GM12874 (cell line): ENCODE measurements around the gene CYP4F8.

Source experiments
- TF ChIP-seq, protein P1 (sequence below): IDR thresholded peaks from 2 replicates; pipeline ENCODE4 v1.5.1; 2011; ENCODE audit warnings: low read depth, mild to moderate bottlenecking, control low read depth, low read length, moderate library complexity; ENCODE audit not compliant: insufficient read depth

CYP4F8 gene

GRCh38 chr19:15614507-15615379 lies at the start of gene CYP4F8:
Gene CYP4F8 (plus strand): TSS chr19:15615218. CDS start chr19:15615617, 399 bp downstream.
- TF ChIP-seq, protein P1, sequence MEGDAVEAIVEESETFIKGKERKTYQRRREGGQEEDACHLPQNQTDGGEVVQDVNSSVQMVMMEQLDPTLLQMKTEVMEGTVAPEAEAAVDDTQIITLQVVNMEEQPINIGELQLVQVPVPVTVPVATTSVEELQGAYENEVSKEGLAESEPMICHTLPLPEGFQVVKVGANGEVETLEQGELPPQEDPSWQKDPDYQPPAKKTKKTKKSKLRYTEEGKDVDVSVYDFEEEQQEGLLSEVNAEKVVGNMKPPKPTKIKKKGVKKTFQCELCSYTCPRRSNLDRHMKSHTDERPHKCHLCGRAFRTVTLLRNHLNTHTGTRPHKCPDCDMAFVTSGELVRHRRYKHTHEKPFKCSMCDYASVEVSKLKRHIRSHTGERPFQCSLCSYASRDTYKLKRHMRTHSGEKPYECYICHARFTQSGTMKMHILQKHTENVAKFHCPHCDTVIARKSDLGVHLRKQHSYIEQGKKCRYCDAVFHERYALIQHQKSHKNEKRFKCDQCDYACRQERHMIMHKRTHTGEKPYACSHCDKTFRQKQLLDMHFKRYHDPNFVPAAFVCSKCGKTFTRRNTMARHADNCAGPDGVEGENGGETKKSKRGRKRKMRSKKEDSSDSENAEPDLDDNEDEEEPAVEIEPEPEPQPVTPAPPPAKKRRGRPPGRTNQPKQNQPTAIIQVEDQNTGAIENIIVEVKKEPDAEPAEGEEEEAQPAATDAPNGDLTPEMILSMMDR, result no peak

GRCh38 chr19:15570420-15570819 lies 44.6 kb upstream of the CYP4F8 start:
- TF ChIP-seq, protein P1, result no peak

- TF ChIP-seq, protein P1, result no peak
Observed at GRCh38 chr19:15575406-15575805, 39.6 kb upstream of the CYP4F8 start.

GRCh38 chr19:15576526-15577156 lies 38.4 kb upstream of the CYP4F8 start:
- TF ChIP-seq, protein P1, result no peak

GRCh38 chr19:15577184-15577771 lies 37.7 kb upstream of the CYP4F8 start:
- TF ChIP-seq, protein P1, result no peak

GRCh38 chr19:15583346-15583745 lies 31.7 kb upstream of the CYP4F8 start:
- TF ChIP-seq, protein P1, result no peak

DNA sequence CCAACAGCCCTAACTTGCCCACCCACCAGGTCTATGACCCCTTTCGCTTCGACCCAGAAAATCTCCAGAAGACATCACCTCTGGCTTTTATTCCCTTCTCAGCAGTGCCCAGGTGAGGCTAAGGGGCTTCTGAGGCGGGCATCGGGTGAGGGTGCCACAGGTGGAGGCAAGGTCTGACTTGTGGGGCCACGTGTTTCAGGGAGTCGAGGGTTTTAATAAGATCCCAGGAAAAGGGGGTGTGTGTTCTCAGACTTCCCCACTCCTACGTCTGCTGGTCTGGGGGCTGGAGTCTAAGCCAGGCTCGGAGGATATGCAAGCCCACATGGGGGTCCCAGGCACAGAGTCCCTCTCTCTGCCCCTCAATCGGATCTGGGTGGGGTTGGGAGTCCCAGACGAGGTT lies 30.9 kb upstream of the CYP4F8 start:
- TF ChIP-seq, protein P1, result no peak
